ENCODE results near the gene MYO5C. TPM values are rescaled to one million over a fixed set of nuclear protein-coding genes. Genes with fewer than 3 reads are reported as not detected.

The MYO5C gene
- total RNA-seq, 4 donors from 2014 or later = 3.7 to 12.4 (median 7.6) TPM

Small RNAs within 50 kb of the gene (small RNA-seq; reads per million reads assigned to genes)
- gene MIR1266 = 0.19 to 0.51 (median 0.42) reads per million in 3 donors
- gene RF00019 = 0 reads per million in 3 donors

Other genes starting within 250 kb of the MYO5C start
- under 1 TPM in 1 of 4 donors, not detected in 3; 0.71 TPM for gene BCL2L10, start 183.0 kb downstream of the MYO5C start, total RNA-seq
- gene GNB5, start 104.4 kb downstream of the MYO5C start, total RNA-seq = 10 to 100 TPM; 26.7 to 50.1 (median 36.2) TPM
- 10 to 100 TPM; 22.0 to 37.4 (median 33.2) TPM for gene MYO5A, start 233.1 kb upstream of the MYO5C start, total RNA-seq